NT2/D1 (cell line): ENCODE results near the gene DHCR24.

Experiments used
- DNase-seq: peaks from one replicate; pipeline ENCODE4 v3.0.0-alpha.2; 2011; ENCODE audit warnings: low read depth, low spot score
- H3K27me3 ChIP-seq: 2 replicates; pipeline ENCODE4 v1.6.0; 2011; ENCODE audit warnings: mild to moderate bottlenecking; ENCODE audit not compliant: insufficient read length, insufficient read depth
- H3K36me3 ChIP-seq: 2 replicates; pipeline ENCODE4 v1.6.1; 2011; ENCODE audit warnings: mild to moderate bottlenecking, low read length, mixed read lengths; ENCODE audit not compliant: insufficient read depth, insufficient read length
- H3K4me1 ChIP-seq: 2 replicates; pipeline ENCODE4 v1.5.1; 2011; ENCODE audit not compliant: insufficient read depth, insufficient read length
- H3K4me3 ChIP-seq: 2 replicates; pipeline ENCODE4 v1.5.1; 2011; ENCODE audit warnings: low read depth; ENCODE audit not compliant: insufficient read length
- H3K9ac ChIP-seq: 2 replicates; pipeline ENCODE4 v1.6.0; 2011; ENCODE audit warnings: low read depth; ENCODE audit not compliant: insufficient read length
- H3K9me3 ChIP-seq: 2 replicates; pipeline ENCODE4 v1.5.1; 2011; ENCODE audit warnings: mild to moderate bottlenecking, low read length; ENCODE audit not compliant: insufficient read depth
- SUZ12 ChIP-seq: IDR thresholded peaks from 2 replicates; pipeline ENCODE4 v1.6.1; 2011; ENCODE audit not compliant: insufficient read length, insufficient read depth; ENCODE audit errors: extremely low read depth
- YY1 ChIP-seq: IDR thresholded peaks from 2 replicates; pipeline ENCODE4 v1.6.1; 2011; ENCODE audit not compliant: insufficient read length, insufficient read depth
- ZNF274 ChIP-seq: IDR thresholded peaks from 2 replicates; pipeline ENCODE4 v1.6.1; 2011; ENCODE audit warnings: mild to moderate bottlenecking, low read depth, low read length

DHCR24 gene

GRCh38 chr1:54904476-54905048, 17.6 kb upstream of the DHCR24 start:
- TF ChIP-seq ZNF274 (no peak), YY1 (no peak), SUZ12 (no peak)
- DNase-seq = no peak

DNA sequence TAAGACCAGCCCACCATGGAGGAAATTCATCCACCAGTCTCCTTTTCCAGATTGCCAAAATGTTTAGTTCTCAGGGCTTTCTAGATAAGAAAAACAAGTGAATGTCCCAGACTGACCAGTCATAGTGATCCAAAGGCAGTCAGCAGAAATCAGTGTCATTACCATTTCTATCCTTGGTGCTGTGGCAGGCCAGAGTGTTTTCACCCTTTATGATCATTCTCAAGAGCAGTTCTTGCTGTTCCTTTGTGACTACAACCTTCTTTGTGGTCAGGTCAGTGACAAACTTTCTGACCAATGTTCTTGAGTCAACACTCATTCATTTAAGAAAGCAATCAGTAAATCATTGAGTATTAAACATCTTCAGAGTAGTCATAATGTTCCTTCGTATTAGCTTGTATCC, 7.3 kb upstream of the DHCR24 start:
- DNase-seq = no peak
- H3K4me1 ChIP-seq = no peaks in the 10 kb centered on the region
- no peaks in the 10 kb centered on the region for H3K36me3 ChIP-seq
- H3K4me3 ChIP-seq = no peak overlapping the region
- TF ChIP-seq SUZ12 (no peak), ZNF274 (no peak)
- H3K9me3 ChIP-seq = no peaks in the 10 kb centered on the region
- H3K9ac ChIP-seq = no peak overlapping the region
- H3K27me3 ChIP-seq = no peaks in the 10 kb centered on the region

More at GRCh38 chr1:54904476-54905048, 17.6 kb upstream of the DHCR24 start:
- H3K9me3 ChIP-seq = no peaks in the 10 kb centered on the region
- H3K4me1 ChIP-seq = peaks cover 2% of the 10 kb centered on the region
- H3K27me3 ChIP-seq = no peaks in the 10 kb centered on the region
- no peaks in the 10 kb centered on the region for H3K36me3 ChIP-seq
- no peak overlapping the region for H3K4me3 ChIP-seq
- H3K9ac ChIP-seq = no peak overlapping the region

DNA sequence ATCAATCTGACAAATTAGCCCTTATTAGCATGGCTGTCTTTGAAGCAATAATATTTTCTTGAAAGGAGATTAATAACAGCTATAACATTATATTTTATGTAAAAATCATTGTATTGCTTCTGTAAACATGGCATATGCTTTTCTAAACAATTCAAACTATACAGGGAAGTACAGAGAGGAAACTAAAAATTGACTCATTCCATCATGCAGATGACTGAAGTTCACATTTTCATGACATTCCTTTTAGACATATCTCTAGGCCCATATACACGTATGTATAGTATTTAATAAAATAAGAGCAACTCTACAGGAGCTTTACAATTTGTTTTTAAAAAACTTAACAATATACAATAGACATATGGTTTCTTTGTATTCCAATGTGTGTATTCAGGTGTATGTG, 5.6 kb upstream of the DHCR24 start:
- Histone ChIP-seq H3K9ac (no peak overlapping the region), H3K4me3 (no peak overlapping the region), H3K9me3 (no peaks in the 10 kb centered on the region), H3K4me1 (no peaks in the 10 kb centered on the region), H3K27me3 (no peaks in the 10 kb centered on the region), H3K36me3 (no peaks in the 10 kb centered on the region)
- TF ChIP-seq ZNF274 (no peak), YY1 (no peak), SUZ12 (no peak)
- no peak for DNase-seq

DNA sequence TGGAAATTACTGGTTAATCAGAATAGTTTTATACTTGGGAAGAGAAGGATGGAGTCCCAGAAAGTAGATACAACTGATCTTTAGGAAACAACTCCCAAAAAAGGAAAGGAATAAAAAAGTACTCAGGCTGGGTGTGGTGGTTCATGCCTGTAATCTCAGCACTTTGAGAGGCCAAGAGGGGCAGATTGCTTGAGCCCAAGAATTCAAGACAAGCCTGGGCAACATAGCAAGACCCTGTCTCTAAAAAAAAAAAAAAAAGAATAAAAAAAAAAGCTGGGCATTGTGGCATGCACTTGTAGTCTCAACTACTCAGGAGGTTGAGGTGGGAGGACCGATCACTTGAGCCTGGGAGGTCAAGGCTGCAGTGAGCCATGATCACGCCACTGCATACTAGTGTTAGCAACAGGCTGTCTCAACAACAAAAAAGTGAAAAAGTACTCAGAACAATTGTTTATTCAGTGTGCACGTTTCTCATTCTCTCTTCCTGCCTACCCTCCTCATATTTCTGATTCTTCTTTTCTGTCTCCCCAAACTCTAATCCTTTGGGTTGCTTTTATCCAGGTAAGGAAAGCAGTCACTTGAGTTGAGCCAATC, 2.2 kb upstream of the DHCR24 start:
- H3K36me3 ChIP-seq = peaks cover 19% of the 10 kb centered on the region
- no peak for DNase-seq
- H3K4me3 ChIP-seq = no peak overlapping the region
- peaks cover 11% of the 10 kb centered on the region for H3K4me1 ChIP-seq
- TF ChIP-seq SUZ12 (no peak), ZNF274 (no peak), YY1 (no peak)
- no peaks in the 10 kb centered on the region for H3K27me3 ChIP-seq
- no peaks in the 10 kb centered on the region for H3K9me3 ChIP-seq
- H3K9ac ChIP-seq = no peak overlapping the region

DNA sequence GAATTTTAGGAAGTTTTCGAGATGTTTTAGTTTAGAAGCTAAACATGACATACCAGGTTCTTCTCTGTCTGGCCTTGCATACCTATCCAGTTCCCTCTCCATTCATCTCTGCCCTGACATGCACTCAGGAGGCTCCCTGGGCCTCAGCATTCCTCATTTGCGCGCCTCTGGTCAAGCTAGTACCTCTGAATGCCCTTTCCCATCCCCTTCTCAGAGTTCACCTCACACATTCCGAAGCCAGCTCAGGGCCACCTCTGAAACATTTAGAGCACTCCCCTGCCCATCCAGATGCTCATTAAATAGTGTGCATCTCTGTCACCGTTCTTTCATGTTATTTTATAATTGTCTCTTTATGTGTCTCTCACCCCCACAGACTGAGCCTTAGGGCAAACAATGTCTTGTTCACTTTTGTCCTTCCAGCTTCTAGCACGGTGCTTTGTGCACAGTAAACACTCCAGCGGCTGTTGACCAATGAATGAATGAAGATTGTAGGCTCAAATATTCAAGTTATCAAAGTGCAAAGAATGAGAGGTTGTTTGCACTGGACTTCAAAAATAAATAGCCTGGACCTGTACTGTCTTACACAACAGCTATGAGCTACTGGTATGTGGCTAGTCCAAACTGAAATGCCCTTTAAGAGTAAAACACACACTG, 1.2 kb upstream of the DHCR24 start:
- Histone ChIP-seq H3K27me3 (no peaks in the 10 kb centered on the region), H3K4me3 (peak overlapping the region; percentile 100)
- DNase-seq = no peak

DNA sequence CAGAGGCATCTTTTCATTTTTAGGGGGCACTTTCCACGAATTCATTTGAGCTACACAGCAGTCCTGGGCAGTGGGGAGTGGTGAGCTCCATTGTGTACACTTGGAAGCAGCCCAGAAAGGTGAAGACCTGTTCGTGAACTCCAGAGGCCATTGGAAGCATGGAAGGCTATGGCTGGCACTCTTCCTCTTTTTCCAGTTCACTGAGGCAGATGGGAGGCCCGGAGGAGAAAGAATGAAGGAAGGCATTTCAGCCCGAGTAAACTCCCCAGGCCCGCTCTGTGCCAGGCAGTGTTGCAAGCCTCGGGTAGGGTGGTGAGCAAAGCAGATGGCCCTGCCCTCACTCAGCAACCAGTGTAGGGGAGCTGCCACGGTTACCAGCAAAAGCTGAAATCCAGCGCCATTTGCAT, 673 bp upstream of the DHCR24 start:
- DNase-seq = no peak
- Histone ChIP-seq H3K9me3 (no peaks in the 10 kb centered on the region), H3K4me3 (peak overlapping the region; percentile 100), H3K9ac (peak overlapping the region; percentile 86), H3K27me3 (no peaks in the 10 kb centered on the region), H3K4me1 (peaks cover 11% of the 10 kb centered on the region), H3K36me3 (peaks cover 35% of the 10 kb centered on the region)
- TF ChIP-seq ZNF274 (no peak), SUZ12 (no peak), YY1 (no peak)

More for the DNA sequence above, 1.2 kb upstream of the DHCR24 start:
- TF ChIP-seq ZNF274 = no peak
- TF ChIP-seq YY1 = no peak
- TF ChIP-seq SUZ12 = no peak
- no peaks in the 10 kb centered on the region for H3K9me3 ChIP-seq
- H3K36me3 ChIP-seq = peaks cover 30% of the 10 kb centered on the region
- H3K9ac ChIP-seq = peak overlapping the region; percentile 86
- H3K4me1 ChIP-seq = peaks cover 11% of the 10 kb centered on the region
